Occipital lobe (tissue), 2 donors: ENCODE results near the gene FAT1. TPM values are rescaled to one million over a fixed set of nuclear protein-coding genes. Genes with fewer than 3 reads are reported as not detected.

Source experiments
- DNase-seq: peaks from one replicate; lab custom pipeline; 2025; lab: John Stamatoyannopoulos, UW
- total RNA-seq: library from RNA; depleted of rRNA; stranded (reverse); fragments of >200 nt; gene quantifications from one replicate; pipeline ENCODE4 v1.2.3, GENCODE V29; 2014

The FAT1 gene
- total RNA-seq, 1 donor from 2014 or later, result 28.4 TPM

- DNase-seq, result no peak
Observed at GRCh38 chr4:186752325-186752724, 28.7 kb upstream of the FAT1 start.

GRCh38 chr4:186749611-186750281 is 26.1 kb upstream of the FAT1 start:
- DNase-seq, result no peak

GRCh38 chr4:186746581-186746980 is 22.9 kb upstream of the FAT1 start:
- DNase-seq, result no peak

DNA sequence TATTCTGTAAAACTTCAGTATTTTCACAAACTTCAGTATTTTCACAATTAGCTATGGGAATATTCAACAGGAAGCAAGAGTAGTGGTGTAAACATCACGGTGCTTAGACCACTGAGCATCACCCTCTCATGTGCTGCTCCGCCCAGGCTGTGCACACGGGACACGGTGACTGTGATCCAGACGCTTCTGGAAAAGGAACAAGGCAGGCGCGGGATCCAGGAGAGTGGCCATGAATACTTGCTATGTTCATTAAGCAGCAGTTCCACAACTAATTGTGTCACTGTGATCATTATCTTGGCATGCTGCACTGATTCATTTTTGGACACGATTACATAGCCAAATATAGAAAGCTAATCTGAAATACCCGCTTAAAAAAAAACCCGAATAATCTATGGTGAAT is 19.6 kb upstream of the FAT1 start:
- DNase-seq, result no peak

- no peak for DNase-seq
Observed at GRCh38 chr4:186740822-186741221, 17.2 kb upstream of the FAT1 start.

DNA sequence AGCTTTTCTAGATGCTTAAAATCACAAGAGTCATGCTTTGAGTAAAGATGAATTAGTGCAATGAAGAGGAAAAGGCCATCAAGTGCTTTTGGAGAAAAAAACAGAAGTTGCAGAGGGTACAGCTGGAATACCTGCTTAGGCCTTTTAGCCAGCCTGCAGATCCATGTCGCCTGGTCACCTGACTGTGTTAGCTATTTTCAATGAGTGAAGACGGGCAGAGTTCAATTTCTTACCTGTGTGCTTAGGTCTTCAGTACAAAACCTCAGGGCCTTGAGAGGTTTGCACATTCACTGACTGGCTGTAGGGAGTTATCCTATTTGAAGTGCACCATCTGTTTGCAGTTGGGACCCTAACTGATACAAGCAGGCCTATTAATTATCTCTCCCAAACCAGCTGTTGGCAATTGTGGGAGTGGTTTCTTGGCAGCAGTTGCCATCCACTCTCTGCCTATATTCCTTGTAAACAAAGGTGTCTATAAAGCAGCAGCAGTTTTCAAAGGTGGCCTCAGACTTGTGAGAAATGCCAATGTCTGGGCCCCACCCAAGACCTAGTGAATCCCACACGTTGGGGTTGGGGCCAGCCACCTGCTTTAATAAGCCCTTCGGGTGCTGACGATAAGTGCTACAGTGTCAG is 16.3 kb upstream of the FAT1 start:
- no peak for DNase-seq

- no peak for DNase-seq
Observed at GRCh38 chr4:186739317-186739716, 15.7 kb upstream of the FAT1 start.

DNA sequence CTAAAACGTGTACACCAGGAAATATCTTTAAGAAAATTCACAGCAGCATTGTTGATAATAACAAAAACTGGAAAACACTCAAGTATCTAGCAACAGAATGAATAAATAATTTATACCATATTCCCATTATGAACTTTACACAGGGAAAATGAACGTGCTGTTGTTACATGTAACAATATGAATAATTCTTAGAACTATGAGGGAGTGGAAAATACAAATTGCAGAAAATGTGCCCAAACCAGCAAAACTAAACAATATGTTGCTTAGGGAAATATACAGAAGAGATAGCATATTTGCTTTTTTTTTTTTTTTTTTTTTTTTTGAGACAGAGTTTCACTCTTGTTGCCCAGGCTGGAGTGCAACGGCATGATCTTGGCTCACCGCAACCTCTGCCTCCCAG is 14.8 kb upstream of the FAT1 start:
- no peak for DNase-seq

DNA sequence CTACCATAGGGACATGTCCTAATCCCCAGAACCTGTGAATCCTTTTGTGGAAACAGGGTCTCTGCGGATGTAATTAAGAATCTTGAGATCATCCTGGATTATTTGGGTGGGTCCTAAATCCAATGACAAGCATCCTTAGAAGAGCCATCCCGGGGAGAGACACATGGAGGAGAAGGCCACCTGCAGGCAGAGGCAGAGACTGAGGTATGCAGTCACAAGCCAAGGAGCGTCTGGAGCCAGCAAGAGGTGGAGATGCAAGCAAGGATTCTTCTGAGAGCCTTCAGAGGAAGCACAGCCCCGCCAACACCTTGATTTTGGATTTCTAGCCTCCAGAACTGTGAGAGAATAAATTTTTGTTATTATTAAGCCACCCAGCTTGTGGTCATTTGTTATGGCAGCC is 13.8 kb upstream of the FAT1 start:
- DNase-seq, result no peak

GRCh38 chr4:186736466-186736865 is 12.8 kb upstream of the FAT1 start:
- DNase-seq, result no peak

DNA sequence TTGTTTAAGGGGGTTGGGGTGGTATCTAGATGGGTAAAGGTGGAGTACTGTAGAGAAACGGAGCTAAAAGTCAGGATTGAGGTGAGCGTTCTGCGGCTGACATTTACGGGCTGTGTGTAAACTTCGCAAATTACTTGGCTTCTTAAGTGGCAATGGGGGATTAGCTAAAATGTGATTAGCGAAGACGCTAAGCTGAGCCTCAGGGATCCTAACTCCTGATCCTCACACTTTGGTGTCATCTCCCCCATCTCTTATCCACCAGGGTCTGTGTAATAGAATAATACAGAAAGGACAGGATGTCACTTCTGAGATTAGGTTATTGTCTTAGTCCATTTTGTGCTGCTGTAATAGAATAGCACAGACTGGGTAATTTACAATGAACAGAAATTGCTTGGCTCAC is 10.6 kb upstream of the FAT1 start:
- DNase-seq, result no peak

- DNase-seq, result no peak
Observed at GRCh38 chr4:186733778-186734177, 10.1 kb upstream of the FAT1 start.

GRCh38 chr4:186730621-186731020 is 7.0 kb upstream of the FAT1 start:
- DNase-seq, result no peak

GRCh38 chr4:186729856-186730255 is 6.2 kb upstream of the FAT1 start:
- DNase-seq, result no peak

DNA sequence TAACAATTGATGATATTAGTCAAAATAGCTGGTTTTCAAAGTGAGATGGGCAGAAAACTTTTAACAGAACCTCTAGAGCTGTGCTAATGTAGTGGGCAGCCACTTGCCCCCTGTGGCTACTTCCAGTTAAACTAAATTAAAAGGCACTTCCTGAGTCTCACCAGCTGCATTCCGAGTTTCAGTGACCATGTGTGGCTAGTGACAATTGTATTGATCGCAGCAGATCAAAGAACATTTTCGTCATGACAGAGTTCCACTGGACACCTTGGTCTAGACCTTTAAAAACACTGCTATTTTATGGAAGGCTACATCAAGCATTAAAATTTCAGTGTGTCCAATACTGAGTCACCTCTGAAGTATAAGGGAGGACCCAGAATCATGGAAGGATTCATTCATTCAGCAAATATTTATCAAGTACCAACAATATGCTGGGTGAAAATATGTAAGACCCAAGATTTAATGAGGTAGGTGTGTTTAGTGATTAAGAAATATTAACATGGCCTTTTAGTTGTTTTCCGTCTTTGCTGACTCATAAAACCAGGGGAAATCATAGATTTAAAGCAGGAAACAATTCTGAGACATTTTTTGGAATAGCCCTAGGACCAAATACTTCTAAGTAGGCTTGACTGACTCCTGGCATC is 5.1 kb upstream of the FAT1 start:
- no peak for DNase-seq

DNA sequence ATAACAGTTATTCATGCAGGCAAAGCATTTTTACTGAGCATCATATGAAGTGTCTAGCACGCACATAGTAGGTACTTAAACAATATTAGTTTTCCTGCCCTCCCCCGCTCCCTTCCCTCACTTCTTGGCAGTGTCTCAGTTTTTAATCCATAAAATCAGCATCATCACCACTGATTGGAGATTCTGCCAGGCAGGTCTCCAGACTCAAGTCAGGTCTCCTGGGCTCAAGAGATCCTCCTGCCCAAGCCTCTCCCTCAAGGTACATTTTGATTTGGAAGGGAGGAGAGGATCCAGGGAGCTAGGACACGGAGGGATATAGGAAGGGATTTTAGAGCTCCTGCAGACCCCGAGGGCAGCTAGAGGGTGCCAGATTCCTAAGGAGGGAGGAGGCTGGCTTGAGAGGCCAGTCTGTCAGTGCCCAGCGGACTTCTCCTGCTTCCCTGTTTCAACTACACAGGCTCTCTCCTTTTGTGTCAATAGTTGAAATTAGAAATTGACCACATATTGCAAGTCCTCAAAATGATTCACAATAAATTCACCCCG is 4.4 kb upstream of the FAT1 start:
- no peak for DNase-seq

GRCh38 chr4:186727169-186727976 is 3.7 kb upstream of the FAT1 start:
- DNase-seq, result no peak

- no peak for DNase-seq
Observed at GRCh38 chr4:186726426-186727168, 2.9 kb upstream of the FAT1 start.

GRCh38 chr4:186725469-186726425 is 2.1 kb upstream of the FAT1 start:
- DNase-seq, result peak; percentile 36

DNA sequence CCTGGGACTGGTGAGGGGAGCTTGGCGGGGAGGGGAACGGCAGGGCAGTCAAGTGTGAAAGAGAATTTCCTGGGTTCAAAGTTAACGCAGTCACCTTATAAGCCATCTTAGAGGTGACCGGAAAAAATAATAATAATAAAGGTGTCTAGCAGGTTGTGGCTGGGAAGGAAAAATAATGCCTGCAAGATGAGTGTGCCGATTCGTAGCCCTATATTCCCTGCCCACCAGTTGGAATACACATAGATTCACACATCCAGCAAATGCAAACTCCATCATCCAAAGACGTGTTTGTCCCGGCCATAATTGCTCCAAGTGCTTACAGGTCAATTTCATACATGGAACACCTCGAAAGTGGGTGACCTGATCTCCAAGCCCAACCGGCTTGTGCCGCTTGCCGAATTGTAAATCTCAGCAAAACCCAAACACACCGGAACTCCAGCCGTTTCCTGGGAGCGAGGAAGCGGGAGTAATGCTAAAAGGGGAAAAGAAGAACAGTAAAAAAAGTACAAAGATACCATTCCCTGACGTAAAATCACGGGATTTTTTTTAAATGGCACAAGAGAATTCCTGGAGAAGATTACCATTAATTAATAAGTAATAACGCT is 1.3 kb upstream of the FAT1 start:
- DNase-seq, result no peak
